H1 (cell line): ENCODE data around the gene CYP11A1. TPM values are rescaled to one million over a fixed set of nuclear protein-coding genes. Genes with fewer than 3 reads are reported as not detected.

Experiments
- BRCA1 ChIP-seq: IDR thresholded peaks from 2 replicates; pipeline ENCODE4 v1.6.1; 2012; ENCODE audit warnings: low read depth, low read length, improper control_type of control experiment
- HDAC2 ChIP-seq, 2 experiments: fragments of 300-600 bp in 1 of 2; sonication (generic) in 1 of 2; IDR thresholded peaks; 2 replicates each; pipeline ENCODE4 v1.6.1; 2011 to 2012; ENCODE audit warnings: low read depth in 2 of 2, low read length in 2 of 2, mild to moderate bottlenecking in 2 of 2, moderate library complexity in 2 of 2, borderline replicate concordance in 1 of 2, inconsistent platforms in 1 of 2
- POU5F1 ChIP-seq: IDR thresholded peaks from 2 replicates; pipeline ENCODE4 v1.6.1; 2011; ENCODE audit warnings: low read depth, mild to moderate bottlenecking, low read length, moderate library complexity
- SIN3A ChIP-seq, 2 experiments: IDR thresholded peaks in 1 of 2; conservative IDR thresholded peaks in 1 of 2; 2 replicates each; pipeline ENCODE4 v1.6.1; 2011 to 2012; ENCODE audit warnings: low read length in 2 of 2, improper control_type of control experiment in 1 of 2, low read depth in 1 of 2, mild to moderate bottlenecking in 1 of 2
- polyA plus RNA-seq, 7 experiments: library from polyadenylated mRNA; depleted of rRNA in 3 of 7; stranded (reverse) in 5 of 7; unstranded in 2 of 7; fragments of >200 nt in 5 of 7; fragments of 200-250 nt in 2 of 7; gene quantifications; 1 replicate in 5 of 7; 2 replicates in 1 of 7; 4 replicates in 1 of 7; pipeline versions ENCODE4 v1.2.1 to v1.2.3, GENCODE V29; 2011 to 2013; ENCODE audit warnings: missing spikeins in 2 of 7, mixed read lengths in 2 of 7
- total RNA-seq: library from RNA; stranded (reverse); fragmentation: NEBNext Ultra II Directional; extraction: Animal tissue kit (Norgen Biotek cat#: 25700); gene quantifications from 2 replicates; pipeline ENCODE4 v1.2.1, GENCODE V29; 2021

Gene CYP11A1
- total and polyA plus RNA-seq, 2 of the 8 experiments (the other 6 are each of a cell fraction or from before 2014, with no cell fraction given), result 1.9 to 7.2 TPM

- TF ChIP-seq HDAC2 (IDR thresholded peaks at IDR 0.05; ENCODE audit: borderline replicate concordance in 1 of 2, low read depth in 2 of 2, low read length in 2 of 2) (no peak), BRCA1 (no peak), POU5F1 (no peak), SIN3A (conservative IDR thresholded peaks at IDR 0.05 in 1 of 2, IDR thresholded peaks at IDR 0.05 in 1 of 2; ENCODE audit: low read depth in 1 of 2, low read length in 2 of 2) (no peak)
These were observed 26.0 kb upstream of the CYP11A1 start (continued) for GRCh38 chr15:74393423-74393822.
